ENCODE results near the gene BEST4.

- TF ChIP-seq CTCF (IDR thresholded peaks at IDR 0.05; ENCODE audit: poor library complexity): no peak
- TF ChIP-seq EZH2 (IDR thresholded peaks at IDR 0.05; ENCODE audit: borderline replicate concordance): no peak
Measured at GRCh38 chr1:44828841-44829440, 41.0 kb upstream of the BEST4 start.

Data from hepatocyte (in vitro differentiated cells).